Mesenchymal stem cell (in vitro differentiated cells and primary cell): ENCODE measurements around the gene PTPRN2.
"Not testable (repeated sequence)": the region's sequence is repeated elsewhere in the genome, so short reads cannot be mapped to it uniquely, and the experiment has no call there.

ENCODE experiments used
- DNase-seq: peaks from one replicate; pipeline ENCODE4 v3.0.0-alpha.2; 2013
- H2AFZ ChIP-seq: one replicate; pipeline ENCODE4 v1.6.1; 2013; ENCODE audit warnings: low read depth, mild to moderate bottlenecking, control low read depth, inconsistent platforms, low read length, moderate library complexity
- H2AK5ac ChIP-seq: 2 replicates; pipeline ENCODE4 v1.6.1; 2013; ENCODE audit warnings: low read length, moderate library complexity, mild to moderate bottlenecking, inconsistent platforms; ENCODE audit not compliant: severe bottlenecking
- H2BK120ac ChIP-seq: one replicate; pipeline ENCODE4 v1.6.1; 2013; ENCODE audit warnings: low read depth, mild to moderate bottlenecking, inconsistent platforms, low read length, moderate library complexity
- H2BK12ac ChIP-seq, 2 experiments: one replicate each; pipeline ENCODE4 v1.6.1; 2013; ENCODE audit warnings: inconsistent platforms in 2 of 2, low read length in 2 of 2, mild to moderate bottlenecking in 2 of 2, moderate library complexity in 2 of 2, control low read depth in 1 of 2
- H2BK15ac ChIP-seq: one replicate; pipeline ENCODE4 v1.6.1; 2013; ENCODE audit warnings: mild to moderate bottlenecking, low read depth, inconsistent platforms; ENCODE audit not compliant: poor library complexity, severe bottlenecking
- H2BK5ac ChIP-seq: 2 replicates; pipeline ENCODE4 v1.6.1; 2013; ENCODE audit warnings: low read depth, mild to moderate bottlenecking, low read length, control low read depth, inconsistent platforms; ENCODE audit not compliant: poor library complexity, severe bottlenecking
- H3K14ac ChIP-seq, 2 experiments: one replicate each; pipeline ENCODE4 v1.6.1; 2013; ENCODE audit warnings: inconsistent platforms in 2 of 2, low read length in 2 of 2, control low read depth in 1 of 2, mild to moderate bottlenecking in 1 of 2, moderate library complexity in 1 of 2
- H3K18ac ChIP-seq, 2 experiments: one replicate each; pipeline ENCODE4 v1.6.1; 2013; ENCODE audit warnings: inconsistent platforms in 2 of 2, low read length in 2 of 2, control low read depth in 1 of 2, low read depth in 1 of 2, mild to moderate bottlenecking in 1 of 2
- H3K23ac ChIP-seq, 2 experiments: one replicate each; pipeline ENCODE4 v1.6.1; 2013; ENCODE audit warnings: inconsistent platforms in 2 of 2, low read length in 2 of 2, mild to moderate bottlenecking in 2 of 2, moderate library complexity in 2 of 2, control low read depth in 1 of 2
- H3K27ac ChIP-seq: 2 replicates; pipeline ENCODE4 v1.5.1; 2013; ENCODE audit warnings: mild to moderate bottlenecking, moderate library complexity, low read length, control low read depth, inconsistent platforms; ENCODE audit not compliant: poor library complexity, severe bottlenecking
- H3K27me3 ChIP-seq, 2 experiments: 2 replicates each; pipeline versions ENCODE4 v1.6.1 to v1.7.0; 2013; ENCODE audit warnings: low read length in 2 of 2, mild to moderate bottlenecking in 2 of 2, moderate library complexity in 2 of 2, control low read depth in 1 of 2, inconsistent platforms in 1 of 2; ENCODE audit not compliant: control insufficient read depth in 1 of 2, insufficient read depth in 1 of 2
- H3K36me3 ChIP-seq, 2 experiments: 2 replicates each; pipeline versions ENCODE4 v1.6.1 to v1.7.0; 2013; ENCODE audit warnings: low read length in 2 of 2, control low read depth in 1 of 2, inconsistent platforms in 1 of 2, low read depth in 1 of 2, mild to moderate bottlenecking in 1 of 2; ENCODE audit not compliant: insufficient read depth in 2 of 2, control insufficient read depth in 1 of 2
- H3K4ac ChIP-seq, 2 experiments: one replicate each; pipeline ENCODE4 v1.6.1; 2013; ENCODE audit warnings: inconsistent platforms in 2 of 2, low read length in 2 of 2, mild to moderate bottlenecking in 2 of 2, moderate library complexity in 2 of 2, control low read depth in 1 of 2, low read depth in 1 of 2
- H3K4me1 ChIP-seq: 2 replicates; pipeline ENCODE4 v1.6.1; 2013; ENCODE audit warnings: low read depth, low read length, control low read depth; ENCODE audit not compliant: control insufficient read depth, insufficient read depth
- H3K4me2 ChIP-seq: 2 replicates; pipeline ENCODE4 v1.6.1; 2013; ENCODE audit warnings: low read length, mild to moderate bottlenecking, inconsistent platforms; ENCODE audit not compliant: poor library complexity, severe bottlenecking
- H3K4me3 ChIP-seq, 2 experiments: 2 replicates each; pipeline versions ENCODE4 v1.5.1 to v1.7.0; 2013; ENCODE audit warnings: low read length in 2 of 2, mild to moderate bottlenecking in 2 of 2, control low read depth in 1 of 2, low read depth in 1 of 2; ENCODE audit not compliant: insufficient read depth in 1 of 2
- H3K79me1 ChIP-seq: replicated peaks from 2 replicates; pipeline ENCODE4 v1.6.1; 2013; ENCODE audit warnings: mild to moderate bottlenecking, control low read depth, low read length, inconsistent platforms; ENCODE audit not compliant: poor library complexity, severe bottlenecking
- H3K9ac ChIP-seq: 2 replicates; pipeline ENCODE4 v1.7.0; 2013; ENCODE audit warnings: mild to moderate bottlenecking, low read length, moderate library complexity
- H3K9me3 ChIP-seq: 2 replicates; pipeline ENCODE4 v1.7.0; 2013; ENCODE audit warnings: mild to moderate bottlenecking, low read length; ENCODE audit not compliant: control insufficient read depth
- H4K8ac ChIP-seq: one replicate; pipeline ENCODE4 v1.6.1; 2013; ENCODE audit warnings: inconsistent platforms, mild to moderate bottlenecking, low read length, moderate library complexity
- H4K91ac ChIP-seq: one replicate; pipeline ENCODE4 v1.6.1; 2013; ENCODE audit warnings: mild to moderate bottlenecking, low read length, inconsistent platforms
- WGBS: methylation state at CpG from one replicate; pipeline ENCODE4 v1.1.7; 2013; ENCODE audit warnings: mixed read lengths; 5-methylcytosine and 5-hydroxymethylcytosine counted together

The PTPRN2 gene

GRCh38 chr7:158048569-158048968 lies 539.1 kb downstream of the PTPRN2 start:
- H2BK5ac ChIP-seq: no peak overlapping the region
- no peak overlapping the region for H3K9ac ChIP-seq
- 81% methylated on average over 1 of the region's 1 CpG for WGBS
- H2AK5ac ChIP-seq: no peak overlapping the region
- no peaks in the 10 kb centered on the region for H3K36me3 ChIP-seq
- H3K14ac ChIP-seq: no peak overlapping the region
- H3K4me1 ChIP-seq: no peaks in the 10 kb centered on the region
- H3K4ac ChIP-seq: no peak overlapping the region
- no peak for DNase-seq
- H3K18ac ChIP-seq: no peak overlapping the region
- no peak overlapping the region for H2AFZ ChIP-seq
- peaks cover 11% of the 10 kb centered on the region for H3K9me3 ChIP-seq
- H2BK12ac ChIP-seq: no peak overlapping the region
- H3K4me2 ChIP-seq: no peak overlapping the region
- no peak overlapping the region for H3K23ac ChIP-seq
- no peak overlapping the region for H4K8ac ChIP-seq
- no peak overlapping the region for H3K4me3 ChIP-seq
- H3K79me1 ChIP-seq: no peaks in the 10 kb centered on the region
- H2BK15ac ChIP-seq: no peak overlapping the region
- no peaks in the 10 kb centered on the region for H3K27me3 ChIP-seq
- no peak overlapping the region for H2BK120ac ChIP-seq
- no peak overlapping the region for H4K91ac ChIP-seq
- no peak overlapping the region for H3K27ac ChIP-seq

- Histone ChIP-seq H3K27ac (no peak overlapping the region), H3K4me3 (no peak overlapping the region), H3K9me3 (peaks cover 11% of the 10 kb centered on the region), H3K4me2 (no peak overlapping the region), H3K36me3 (no peaks in the 10 kb centered on the region), H2BK120ac (no peak overlapping the region), H2AFZ (no peak overlapping the region), H3K4ac (no peak overlapping the region), H4K91ac (no peak overlapping the region), H3K9ac (no peak overlapping the region), H3K27me3 (no peaks in the 10 kb centered on the region), H3K79me1 (no peaks in the 10 kb centered on the region), H3K23ac (no peak overlapping the region), H3K4me1 (no peaks in the 10 kb centered on the region), H2BK12ac (no peak overlapping the region), H2AK5ac (no peak overlapping the region), H4K8ac (no peak overlapping the region), H2BK15ac (no peak overlapping the region), H3K14ac (no peak overlapping the region), H2BK5ac (no peak overlapping the region), H3K18ac (no peak overlapping the region)
- WGBS: 73% methylated on average over 14 of the region's 14 CpGs
- no peak for DNase-seq
These were observed 540.1 kb downstream of the PTPRN2 start for GRCh38 chr7:158047391-158048059.

GRCh38 chr7:158046246-158046645 lies 541.4 kb downstream of the PTPRN2 start:
- WGBS: 75% methylated on average over 12 of the region's 12 CpGs

GRCh38 chr7:158044482-158044823 lies 543.2 kb downstream of the PTPRN2 start:
- no peak overlapping the region for H2BK15ac ChIP-seq
- no peak overlapping the region for H3K18ac ChIP-seq
- H3K9me3 ChIP-seq: peaks cover 16% of the 10 kb centered on the region
- H2BK5ac ChIP-seq: no peak overlapping the region
- no peak overlapping the region for H3K23ac ChIP-seq
- no peak overlapping the region for H3K14ac ChIP-seq
- no peak overlapping the region for H3K4me2 ChIP-seq
- no peaks in the 10 kb centered on the region for H3K27me3 ChIP-seq
- H2AFZ ChIP-seq: no peak overlapping the region
- H3K9ac ChIP-seq: no peak overlapping the region
- no peak overlapping the region for H4K91ac ChIP-seq
- no peak overlapping the region for H3K4ac ChIP-seq
- H3K4me1 ChIP-seq: no peaks in the 10 kb centered on the region
- no peak for DNase-seq
- WGBS: 59% methylated on average over 6 of the region's 6 CpGs
- H2BK120ac ChIP-seq: no peak overlapping the region
- no peaks in the 10 kb centered on the region for H3K36me3 ChIP-seq
- no peak overlapping the region for H2BK12ac ChIP-seq
- no peaks in the 10 kb centered on the region for H3K79me1 ChIP-seq
- H3K27ac ChIP-seq: no peak overlapping the region
- H3K4me3 ChIP-seq: no peak overlapping the region
- H2AK5ac ChIP-seq: no peak overlapping the region
- H4K8ac ChIP-seq: no peak overlapping the region

More at GRCh38 chr7:158046246-158046645, 541.4 kb downstream of the PTPRN2 start:
- DNase-seq, H3K4ac ChIP-seq, H3K27ac ChIP-seq, H3K14ac ChIP-seq, H3K4me1 ChIP-seq, H3K27me3 ChIP-seq, H3K4me3 ChIP-seq, H3K79me1 ChIP-seq, H3K4me2 ChIP-seq, H2AFZ ChIP-seq, H2AK5ac ChIP-seq, H3K9ac ChIP-seq, H2BK120ac ChIP-seq, H3K18ac ChIP-seq, H2BK12ac ChIP-seq, H3K36me3 ChIP-seq, H3K23ac ChIP-seq, H4K91ac ChIP-seq, H2BK15ac ChIP-seq, H4K8ac ChIP-seq, H2BK5ac ChIP-seq: not testable (repeated sequence)
- H3K9me3 ChIP-seq: peaks cover 11% of the 10 kb centered on the region
